GM18519 (cell line): Measurements from ENCODE around the gene KRTAP19-1.

Source experiments
- ATAC-seq: cut with Tn5 transposase; IDR thresholded peaks from one replicate; pipeline ENCODE4 v1.9.1; 2021; ENCODE audit warnings: mild to moderate bottlenecking, moderate library complexity; ENCODE audit not compliant: unreplicated experiment, low FRiP score

Gene KRTAP19-1

DNA sequence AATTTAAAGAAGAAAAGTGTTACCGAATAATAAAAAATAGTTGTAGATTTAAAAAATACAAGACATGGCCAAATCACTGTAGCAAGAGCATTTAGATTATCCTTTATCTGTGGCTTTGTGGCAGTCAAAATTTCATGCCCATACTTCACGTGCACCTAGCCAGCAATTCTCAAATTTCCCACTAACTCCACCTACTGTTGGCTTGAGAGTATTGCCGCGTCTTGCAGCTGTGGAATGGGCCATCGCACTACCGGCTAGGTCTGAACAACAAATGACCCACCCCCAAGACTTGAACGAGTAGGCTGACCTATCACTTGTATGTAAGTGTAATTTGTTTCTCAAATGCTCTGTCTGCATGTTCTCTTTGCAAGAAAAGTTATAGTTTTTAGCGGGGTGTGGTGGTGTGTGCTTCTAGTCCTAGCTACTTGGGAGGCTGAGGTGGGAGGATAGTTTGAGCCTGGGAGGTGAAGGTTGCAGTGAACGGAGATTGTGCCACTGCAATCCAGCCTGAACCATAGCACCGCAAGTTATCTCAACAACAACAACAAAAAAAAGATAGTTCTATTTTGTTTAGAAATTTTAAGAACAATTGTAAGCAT is 46.0 kb downstream of the KRTAP19-1 start:
- peak; percentile 62 for ATAC-seq

DNA sequence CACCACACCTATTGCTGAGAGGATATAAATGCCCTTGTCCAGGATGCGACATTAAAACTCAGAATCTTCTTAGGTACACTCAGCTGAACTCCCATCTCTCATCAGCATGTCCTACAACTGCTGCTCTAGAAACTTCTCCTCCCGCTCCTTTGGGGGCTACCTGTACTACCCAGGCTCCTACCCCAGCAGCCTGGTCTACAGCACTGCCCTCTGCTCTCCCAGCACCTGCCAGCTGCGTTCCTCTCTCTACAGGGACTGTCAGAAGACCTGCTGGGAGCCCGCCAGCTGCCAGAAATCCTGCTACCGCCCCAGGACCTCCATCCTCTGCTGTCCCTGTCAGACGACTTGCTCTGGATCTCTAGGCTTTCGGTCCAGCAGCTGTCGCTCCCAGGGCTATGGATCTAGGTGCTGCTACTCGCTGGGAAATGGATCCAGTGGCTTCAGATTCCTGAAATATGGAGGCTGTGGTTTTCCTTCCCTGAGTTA is 50.0 kb downstream of the KRTAP19-1 start, which contains the start of gene KRTAP13-4:
Gene KRTAP13-4, plus strand, starts transcription at position 51 of the 486 bp plus-strand sequence. Its CDS starts 56 bp downstream, at position 107.
- ATAC-seq: no peak
